NOMO-1 treated with DMSO at 0.1 percent for 48 hours (cell line): ENCODE measurements around the gene NEK10.

Experiments used
- DNase-seq: peaks from one replicate; lab custom pipeline; 2025; ENCODE audit not compliant: unreplicated experiment; lab: John Stamatoyannopoulos, UW

The NEK10 gene

DNA sequence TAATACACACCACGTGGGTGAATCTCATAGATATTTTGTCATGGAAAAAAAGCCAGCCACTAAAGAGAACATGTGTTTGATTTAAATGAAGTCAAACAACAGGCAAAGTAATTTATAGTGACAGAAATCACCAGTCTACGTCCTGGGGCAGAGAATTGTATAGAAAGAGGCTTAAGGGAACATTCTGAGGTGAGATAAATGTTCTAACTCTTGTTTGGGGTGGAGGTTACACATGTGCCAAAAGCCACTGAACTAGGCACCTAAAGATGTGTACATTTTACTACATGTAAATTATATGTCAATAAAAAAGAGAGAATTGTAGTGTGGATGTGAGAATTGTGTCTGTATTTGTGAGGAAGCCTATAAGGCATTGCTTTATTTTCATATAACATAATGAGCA lies 184.9 kb downstream of the NEK10 start:
- DNase-seq: no peak

DNA sequence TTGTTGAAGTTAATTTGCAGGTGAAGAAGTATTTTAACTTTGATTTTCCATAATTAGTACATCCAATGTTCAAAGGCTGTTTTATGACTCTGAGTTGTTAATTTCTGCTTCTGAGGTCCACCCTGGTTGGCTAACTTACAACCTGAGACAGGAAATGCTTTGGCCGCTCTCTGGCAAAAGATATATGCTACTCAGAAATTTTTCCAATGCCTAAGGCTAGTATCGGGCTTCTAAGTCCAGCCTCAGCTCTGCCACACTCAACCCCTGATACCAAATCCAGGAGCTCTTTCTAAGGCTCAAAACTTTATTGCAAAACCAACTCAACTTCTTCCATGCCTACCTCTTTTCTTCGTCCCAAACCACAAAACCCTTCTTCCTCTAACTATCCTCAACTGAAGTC lies 192.9 kb downstream of the NEK10 start:
- peak; percentile 34 for DNase-seq

GRCh38 chr3:27174530-27174929 lies 194.7 kb downstream of the NEK10 start:
- no peak for DNase-seq

DNA sequence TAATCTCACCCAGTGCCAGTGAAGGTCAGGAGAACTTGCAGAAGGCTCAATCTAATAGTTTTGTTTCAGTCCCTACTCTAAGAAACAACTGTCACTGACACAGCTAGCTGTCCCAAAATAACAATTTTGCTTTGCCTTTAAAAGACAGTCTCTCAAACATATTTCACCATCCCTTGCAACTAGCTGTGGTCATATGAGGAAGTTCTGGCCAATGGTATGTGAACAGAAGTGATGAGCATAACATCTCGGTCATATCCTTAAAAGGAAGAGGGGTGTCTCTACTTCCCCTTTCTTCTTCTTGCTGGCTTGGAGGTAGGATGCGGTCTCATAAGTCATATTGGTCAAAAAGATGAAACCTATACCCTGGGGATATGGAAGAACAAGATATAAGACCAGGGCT lies 198.1 kb downstream of the NEK10 start:
- DNase-seq: peak; percentile 98

GRCh38 chr3:27166888-27167287 lies 202.3 kb downstream of the NEK10 start:
- DNase-seq: no peak

DNA sequence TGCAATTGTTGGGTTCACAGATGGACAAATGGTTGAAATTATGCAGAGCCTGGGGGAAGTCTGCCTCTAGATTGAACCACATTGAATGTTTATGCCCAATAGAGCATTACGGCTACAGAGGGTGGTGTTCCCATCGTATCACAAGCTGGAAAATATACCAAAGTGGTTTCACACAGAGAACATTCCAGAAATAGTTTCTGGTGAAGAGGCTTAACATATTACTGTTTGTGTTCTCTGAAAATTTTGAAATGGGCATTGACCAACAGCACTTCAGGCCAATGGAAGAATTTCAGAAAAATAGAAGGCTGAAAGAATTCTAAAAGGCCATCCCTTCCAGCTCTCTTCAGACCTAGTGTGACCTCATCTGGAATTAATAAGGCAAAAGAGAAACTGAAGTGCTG lies 203.9 kb downstream of the NEK10 start:
- no peak for DNase-seq

GRCh38 chr3:27160779-27161287 lies 208.3 kb downstream of the NEK10 start:
- DNase-seq: no peak

GRCh38 chr3:27160146-27160545 lies 209.0 kb downstream of the NEK10 start:
- DNase-seq: no peak

DNA sequence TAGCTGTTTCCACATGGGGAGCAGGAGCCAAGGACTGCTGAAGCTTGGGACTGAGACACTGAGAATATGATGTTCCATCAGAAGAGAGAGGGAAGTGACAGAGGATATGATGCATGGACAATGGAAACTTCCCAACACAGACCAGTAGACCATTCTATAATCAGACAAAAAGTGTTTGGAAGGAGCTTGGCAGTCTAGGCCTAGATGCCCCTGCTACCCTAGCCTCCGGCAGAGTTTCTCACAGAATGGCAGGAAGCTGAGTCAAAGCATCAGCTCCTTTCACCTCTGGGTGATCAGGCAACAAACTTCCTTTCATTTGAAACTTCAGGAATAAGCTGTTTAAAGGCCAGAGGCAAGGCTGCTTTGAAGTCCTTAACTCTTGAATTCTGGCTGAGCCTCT lies 222.0 kb downstream of the NEK10 start:
- no peak for DNase-seq

DNA sequence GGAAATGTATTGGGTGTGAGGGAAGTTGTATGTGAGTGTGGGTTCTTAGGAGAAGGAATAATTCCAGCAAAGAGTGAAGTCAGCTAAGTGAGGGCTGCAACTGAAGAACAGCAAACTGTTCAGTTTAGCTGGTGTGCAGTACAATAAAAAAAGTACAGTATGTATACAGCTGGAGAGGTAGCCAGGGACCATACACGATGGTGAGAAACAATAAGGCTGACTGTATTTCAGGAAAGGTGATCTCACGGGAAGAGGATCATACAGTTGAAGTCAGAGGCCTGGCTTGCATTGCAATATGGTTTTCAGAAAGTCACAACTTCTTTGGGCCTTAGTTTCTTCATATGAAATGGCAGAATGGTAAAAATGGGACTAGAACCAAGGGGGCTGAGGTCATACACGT lies 222.4 kb downstream of the NEK10 start:
- no peak for DNase-seq

DNA sequence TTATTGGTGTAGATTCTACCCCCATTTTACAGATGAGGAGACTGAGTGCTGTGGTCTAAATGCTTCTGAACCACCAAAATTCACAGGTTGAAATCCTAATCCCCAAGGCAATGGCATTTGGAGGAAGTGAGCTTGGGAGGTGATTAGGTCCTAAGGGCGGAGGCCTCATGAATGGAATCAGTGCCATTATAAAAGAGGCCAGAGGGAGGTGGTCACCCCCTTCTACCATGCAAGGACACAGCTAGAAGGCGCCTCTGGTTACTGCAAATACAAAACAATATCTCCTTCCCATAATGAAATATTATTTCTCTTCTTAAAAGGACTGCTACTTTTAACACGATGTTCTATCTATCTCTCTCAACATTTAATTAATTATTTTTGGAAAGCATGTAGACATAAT lies 223.5 kb downstream of the NEK10 start:
- no peak for DNase-seq

GRCh38 chr3:27141668-27142067 lies 227.5 kb downstream of the NEK10 start:
- no peak for DNase-seq

- DNase-seq: no peak
Observed at GRCh38 chr3:27138562-27138961, 230.6 kb downstream of the NEK10 start.

GRCh38 chr3:27138005-27138404 lies 231.2 kb downstream of the NEK10 start:
- no peak for DNase-seq

DNA sequence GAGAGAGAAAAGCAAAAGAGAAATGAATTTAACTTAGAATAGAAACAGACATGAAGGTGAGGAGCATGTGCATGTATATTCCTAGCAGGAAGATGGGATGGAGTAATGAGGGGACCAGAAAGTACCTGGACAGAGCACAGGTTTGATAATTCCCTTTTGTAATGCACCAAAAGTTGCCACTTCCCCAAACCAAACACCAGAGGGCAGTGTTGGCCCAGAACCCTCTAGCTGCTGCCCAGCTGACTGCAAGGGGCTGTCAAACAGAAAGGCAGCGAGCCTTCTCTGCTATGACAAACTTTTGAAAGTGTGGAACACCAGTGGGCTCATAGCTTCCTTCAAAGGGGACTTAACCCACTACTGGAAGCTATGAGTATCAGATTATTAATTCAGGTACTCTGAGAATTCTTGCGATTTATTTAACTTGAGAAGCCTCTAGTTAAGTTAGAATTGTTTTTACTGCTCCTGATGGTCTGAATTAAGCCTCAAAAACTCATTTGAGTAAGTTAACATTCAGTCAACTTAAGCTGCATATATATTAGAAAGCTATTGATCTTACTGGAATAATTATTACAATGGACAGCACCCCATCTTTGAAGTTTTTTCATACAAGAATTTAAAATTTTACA lies 234.9 kb downstream of the NEK10 start:
- peak; percentile 53 for DNase-seq

DNA sequence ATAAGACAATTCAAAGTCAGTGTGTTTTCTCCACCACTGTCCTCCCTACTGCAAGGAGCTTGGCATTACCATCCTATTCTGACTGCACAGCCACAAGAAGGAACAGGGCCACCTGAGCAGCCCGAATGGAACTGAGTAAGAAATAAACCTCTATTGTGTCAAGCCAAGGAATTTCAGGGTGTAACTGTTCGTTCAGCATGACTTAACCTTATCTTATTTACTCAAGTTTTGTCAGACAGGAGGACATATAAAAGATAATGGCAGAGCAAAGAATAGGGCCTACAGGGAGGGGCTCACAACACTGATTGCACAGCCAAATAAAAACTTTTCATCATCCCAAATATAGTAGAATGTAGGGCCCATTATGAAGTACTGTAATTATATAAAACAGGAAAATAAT lies 236.1 kb downstream of the NEK10 start:
- no peak for DNase-seq

DNA sequence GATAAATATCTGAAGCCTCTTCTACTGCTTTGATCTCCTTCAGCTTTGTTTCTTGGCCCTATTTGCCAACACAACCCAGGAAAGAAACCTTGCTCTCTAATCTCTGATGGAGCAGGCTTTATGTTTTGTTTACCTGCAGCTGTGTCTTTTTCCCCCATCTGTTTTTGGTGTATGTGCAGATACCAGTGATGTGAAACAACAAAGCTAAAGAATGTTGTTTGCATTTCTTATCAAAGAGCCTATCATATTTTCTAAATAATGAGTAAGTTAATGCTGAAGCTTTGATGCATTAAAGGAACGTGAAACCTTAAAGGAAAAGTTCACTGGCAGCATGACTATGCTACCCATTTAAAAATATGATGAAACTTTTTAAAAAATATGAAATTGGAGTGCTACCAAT lies 238.4 kb downstream of the NEK10 start:
- no peak for DNase-seq

DNA sequence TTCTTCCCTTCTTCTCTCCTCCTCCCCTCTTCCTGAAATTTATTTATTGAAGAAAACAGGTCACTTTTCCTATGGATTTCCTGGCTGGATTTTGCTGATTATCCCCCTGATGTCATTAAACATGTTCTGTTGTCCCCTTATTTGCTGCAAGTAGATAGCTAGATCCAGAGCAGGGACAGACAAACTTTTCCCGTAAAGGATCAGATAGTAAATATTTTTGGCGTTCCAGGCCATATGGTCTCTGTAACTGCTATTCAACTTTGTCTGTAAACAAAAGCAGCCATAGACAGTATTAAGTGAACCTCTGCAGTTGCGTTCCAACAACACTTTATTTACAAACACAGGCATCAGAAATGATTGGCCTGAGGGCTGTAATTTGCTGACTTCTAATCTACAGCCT lies 241.3 kb downstream of the NEK10 start:
- DNase-seq: no peak

GRCh38 chr3:27127195-27127594 lies 242.0 kb downstream of the NEK10 start:
- DNase-seq: no peak

DNA sequence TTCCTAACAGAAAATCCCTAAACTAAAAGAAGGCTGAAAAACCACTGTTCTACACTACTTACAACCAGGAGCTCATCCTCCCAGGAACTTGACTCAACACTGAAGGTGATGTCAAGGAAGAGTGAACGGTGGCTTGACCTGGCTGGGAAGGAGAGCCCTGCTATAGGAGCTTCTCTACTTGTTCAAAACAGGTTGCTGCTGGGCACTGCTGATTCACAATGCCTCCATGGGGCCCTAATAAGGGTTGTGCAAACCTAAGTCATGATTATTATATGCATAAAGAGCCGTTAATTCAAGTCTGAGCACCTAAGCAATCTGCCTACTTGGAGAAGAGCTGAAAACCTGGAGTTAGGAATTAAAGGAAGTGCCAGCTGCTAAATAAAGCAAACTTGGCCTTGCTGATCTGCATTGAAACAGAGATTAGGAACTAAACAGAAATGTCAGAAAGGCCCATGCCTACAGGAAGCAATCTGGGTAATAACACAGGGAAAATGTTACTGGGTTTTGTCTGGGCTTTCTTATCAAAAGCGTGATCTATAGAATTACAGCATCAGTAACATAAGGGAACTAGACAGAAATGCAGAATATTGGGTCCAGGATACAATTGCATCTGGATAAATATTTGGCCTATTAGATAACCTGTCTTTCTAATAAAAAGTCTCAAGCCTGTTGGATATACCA lies 243.2 kb downstream of the NEK10 start:
- DNase-seq: no peak

- DNase-seq: no peak
Observed at GRCh38 chr3:27119639-27120038, 249.5 kb downstream of the NEK10 start.

- DNase-seq: no peak
Observed at GRCh38 chr3:27115352-27115751, 253.8 kb downstream of the NEK10 start.

DNA sequence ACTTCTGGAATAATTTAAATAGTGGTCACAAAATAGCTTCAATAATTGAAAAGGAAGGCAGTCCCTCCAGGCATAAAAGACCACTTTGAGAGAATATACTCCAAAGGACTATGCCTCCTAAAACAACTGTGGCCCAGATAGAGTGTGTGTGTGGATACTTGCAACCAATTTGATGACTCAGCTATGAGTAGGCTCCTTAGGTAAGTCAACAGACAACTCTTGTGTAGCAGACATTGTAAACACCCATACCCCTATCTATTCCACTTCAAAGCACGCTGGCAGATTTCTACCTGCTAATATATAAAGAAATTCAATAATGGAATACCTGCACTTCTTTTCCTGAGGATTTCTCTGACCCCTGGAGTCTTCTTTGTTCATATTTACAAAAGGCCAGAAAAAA lies 254.5 kb downstream of the NEK10 start:
- peak; percentile 45 for DNase-seq
